Erythroblast (primary cell): ENCODE data around the gene CT45A9.
"Not testable (repeated sequence)": the region's sequence is repeated elsewhere in the genome, so short reads cannot be mapped to it uniquely, and the experiment has no call there.

Experiments used
- DNase-seq, 2 experiments: peaks; one replicate each; lab custom pipeline; 2025; lab: John Stamatoyannopoulos, UW
- GATA1 ChIP-seq: IDR thresholded peaks from 2 replicates; pipeline ENCODE4 v1.6.1; 2011; ENCODE audit warnings: low read depth, mild to moderate bottlenecking, control low read depth, low read length, moderate library complexity
- POLR2A ChIP-seq: IDR thresholded peaks from 2 replicates; pipeline ENCODE4 v1.6.1; 2011; ENCODE audit warnings: mild to moderate bottlenecking, low read length

CT45A9 gene

GRCh38 chrX:135871712-135872111 is at the start of gene CT45A9:
Gene CT45A9 (minus strand): TSS chrX:135871812. CDS start chrX:135868061, 3,751 bp downstream.
- DNase-seq = not testable (repeated sequence)

GRCh38 chrX:135920516-135920915 is 48.9 kb upstream of the CT45A9 start:
- DNase-seq = not testable (repeated sequence)

GRCh38 chrX:135914404-135914803 is 42.8 kb upstream of the CT45A9 start:
- TF ChIP-seq POLR2A (no peak), GATA1 (no peak)

GRCh38 chrX:135910251-135910650 is 38.6 kb upstream of the CT45A9 start:
- TF ChIP-seq POLR2A (no peak), GATA1 (no peak)
- no peak for DNase-seq

More at GRCh38 chrX:135914404-135914803, 42.8 kb upstream of the CT45A9 start:
- peak in 1 of 2 experiments; percentile 0 for DNase-seq

- DNase-seq = no peak
- TF ChIP-seq POLR2A = no peak
- TF ChIP-seq GATA1 = no peak
Measured at GRCh38 chrX:135893294-135893817, 21.7 kb upstream of the CT45A9 start, which contains the start of the genes CT45A10 and SAGE1. Gene CT45A10 (minus strand): TSS chrX:135893444. CDS start chrX:135885344, 8,100 bp downstream. Gene SAGE1 (plus strand): TSS chrX:135893716. CDS start chrX:135896243, 2,527 bp downstream.

- TF ChIP-seq GATA1 = no peak
- TF ChIP-seq POLR2A = no peak
Measured at GRCh38 chrX:135892781-135893180, 21.2 kb upstream of the CT45A9 start.

GRCh38 chrX:135890087-135890585 is 18.5 kb upstream of the CT45A9 start:
- TF ChIP-seq GATA1 = no peak
- no peak for TF ChIP-seq POLR2A
- DNase-seq = no peak

More at GRCh38 chrX:135892781-135893180, 21.2 kb upstream of the CT45A9 start:
- no peak for DNase-seq

GRCh38 chrX:135888976-135889375 is 17.4 kb upstream of the CT45A9 start:
- DNase-seq = peak; percentile 49 to 66

- not testable (repeated sequence) for DNase-seq
Measured at GRCh38 chrX:135888230-135888629, 16.6 kb upstream of the CT45A9 start.

GRCh38 chrX:135882741-135883140 is 11.1 kb upstream of the CT45A9 start:
- not testable (repeated sequence) for DNase-seq

- DNase-seq = not testable (repeated sequence)
Measured at GRCh38 chrX:135854438-135854837, 17.2 kb downstream of the CT45A9 start, which contains the start of gene CT45A8. Gene CT45A8 (minus strand): TSS chrX:135854538. CDS start chrX:135850783, 3,755 bp downstream.

- not testable (repeated sequence) for DNase-seq
Measured at GRCh38 chrX:135837180-135837579, 34.4 kb downstream of the CT45A9 start, which contains the start of gene CT45A7. Gene CT45A7 (minus strand): TSS chrX:135837280. CDS start chrX:135833533, 3,747 bp downstream.

GRCh38 chrX:135819912-135820311 is 51.7 kb downstream of the CT45A9 start, which contains the start of gene CT45A2:
Gene CT45A2 (minus strand): TSS chrX:135820012. CDS start chrX:135816265, 3,747 bp downstream.
- DNase-seq = not testable (repeated sequence)
